ENCODE data around the gene ZNF689. TPM values are rescaled to one million over a fixed set of nuclear protein-coding genes. Genes with fewer than 3 reads are reported as not detected.

Gene ZNF689
- total RNA-seq, 2 donors from 2014 or later: 12.8 to 17.7 TPM

DNA sequence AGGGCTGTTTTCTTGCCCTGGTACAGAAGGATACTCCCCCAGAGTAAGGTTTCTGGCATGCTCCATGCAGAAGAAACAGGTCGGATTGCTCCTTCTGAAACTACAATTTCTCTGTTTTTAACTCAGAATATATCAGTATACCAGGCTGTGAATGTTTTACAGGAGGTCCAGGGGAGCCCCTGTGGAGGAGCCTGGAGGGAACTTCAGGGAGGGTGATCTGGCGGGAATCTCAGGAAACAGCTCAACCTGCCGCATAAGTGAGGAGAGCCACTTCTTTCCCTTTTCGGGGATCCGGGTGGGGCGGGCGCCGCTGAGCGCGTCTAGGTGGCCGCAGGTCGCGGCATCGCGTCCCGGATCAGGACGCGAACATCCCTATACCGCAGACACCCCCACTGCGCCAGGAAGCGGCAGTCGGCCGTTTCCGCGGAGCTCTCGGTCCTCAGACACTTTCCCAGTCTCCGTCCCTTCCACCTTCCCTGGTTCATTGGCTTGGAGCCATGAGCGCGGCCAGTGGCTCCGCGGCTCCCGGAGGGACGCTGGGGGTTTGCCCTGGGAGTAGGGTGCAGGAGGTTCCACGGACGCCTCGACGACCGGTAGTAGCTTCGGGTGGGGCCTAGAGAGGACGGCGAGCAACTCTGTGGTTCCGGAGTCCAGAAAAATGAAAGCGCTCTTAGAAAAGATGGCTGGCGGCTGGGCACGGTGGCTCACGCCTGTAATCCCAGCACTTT is 48.9 kb downstream of the ZNF689 start:
- Mint-ChIP-seq H3K27me3 (ENCODE audit: low read depth) (no peaks in the 10 kb centered on the region), H3K36me3 (ENCODE audit: insufficient read depth in 2 of 2) (peaks cover 0 to 5% of the 10 kb centered on the region in 2 donors), H3K4me3 (peak overlapping the region; percentile 90), H3K9me3 (no peaks in the 10 kb centered on the region), H3K4me1 (ENCODE audit: low read depth) (peaks cover 46% of the 10 kb centered on the region), H3K27ac (peak overlapping the region; percentile 40)
- DNase-seq (no peak), ATAC-seq (replicated peaks in 1 of 2) (no peak)

DNA sequence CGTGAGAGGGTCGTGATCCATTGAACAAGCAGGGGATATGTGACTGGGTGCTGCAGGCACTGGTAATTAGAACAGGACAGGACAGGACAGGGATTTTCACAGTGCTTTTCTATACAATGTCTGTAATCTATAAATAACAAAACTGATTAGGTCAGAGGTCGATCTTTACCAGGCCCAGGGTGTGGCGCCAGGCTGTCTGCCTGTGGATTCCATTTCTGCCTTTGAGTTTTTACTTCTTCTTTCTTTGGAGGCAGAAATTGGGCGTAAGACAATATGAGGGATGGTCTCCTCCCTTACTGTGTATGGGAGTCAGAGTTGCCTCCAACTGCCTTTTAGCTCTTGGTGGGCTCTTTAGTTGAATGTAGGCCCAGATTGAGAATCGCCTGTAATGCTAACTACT is 50.5 kb downstream of the ZNF689 start:
- Mint-ChIP-seq H3K4me3 (peak overlapping the region; percentile 35 to 51), H3K4me1 (ENCODE audit: low read depth) (peaks cover 49% of the 10 kb centered on the region), H3K36me3 (ENCODE audit: insufficient read depth in 2 of 2) (peaks cover 0 to 5% of the 10 kb centered on the region in 2 donors), H3K27me3 (ENCODE audit: low read depth) (no peaks in the 10 kb centered on the region), H3K9me3 (no peaks in the 10 kb centered on the region), H3K27ac (no peak overlapping the region)
- DNase-seq (no peak), ATAC-seq (replicated peaks in 1 of 2) (no peak)

DNA sequence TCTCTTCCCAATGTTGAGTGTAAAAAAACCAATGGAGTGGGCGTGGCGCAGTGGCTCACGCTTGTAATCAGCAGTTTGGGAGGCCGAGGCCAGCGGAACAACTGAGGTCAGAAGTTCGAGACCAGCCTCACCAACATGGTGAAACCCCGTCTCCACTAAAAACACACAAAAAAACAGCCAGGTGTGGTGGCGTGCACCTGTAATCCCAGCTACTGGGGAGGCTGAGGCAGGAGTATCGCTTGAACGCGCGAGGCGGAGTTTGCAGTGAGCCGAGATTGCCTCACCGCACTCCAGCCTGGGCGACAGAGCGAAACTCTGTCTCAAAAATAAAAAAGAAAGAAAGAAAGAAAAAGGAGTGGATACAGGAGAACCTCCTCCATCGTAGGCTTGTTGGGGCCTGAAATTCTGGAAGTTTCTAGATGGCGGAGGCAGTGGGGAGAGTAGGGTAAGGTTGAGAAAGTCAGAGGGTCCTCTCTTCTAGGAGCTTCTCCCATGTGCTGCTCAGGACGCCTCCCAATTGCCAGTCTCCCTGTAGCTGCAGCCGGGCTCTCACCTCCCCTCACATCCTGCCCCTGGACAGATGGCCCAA is 51.3 kb downstream of the ZNF689 start:
- no peak for DNase-seq
- ATAC-seq (replicated peaks in 1 of 2): no peak
- no peaks in the 10 kb centered on the region for H3K27me3 Mint-ChIP-seq (ENCODE audit: low read depth)
- H3K36me3 Mint-ChIP-seq (ENCODE audit: insufficient read depth in 2 of 2): peaks cover 0 to 10% of the 10 kb centered on the region in 2 donors
- H3K4me3 Mint-ChIP-seq: peak overlapping the region; percentile 90 to 94
- peaks cover 57% of the 10 kb centered on the region for H3K4me1 Mint-ChIP-seq (ENCODE audit: low read depth)
- peak overlapping the region; percentile 85 for H3K27ac Mint-ChIP-seq
- no peaks in the 10 kb centered on the region for H3K9me3 Mint-ChIP-seq

DNA sequence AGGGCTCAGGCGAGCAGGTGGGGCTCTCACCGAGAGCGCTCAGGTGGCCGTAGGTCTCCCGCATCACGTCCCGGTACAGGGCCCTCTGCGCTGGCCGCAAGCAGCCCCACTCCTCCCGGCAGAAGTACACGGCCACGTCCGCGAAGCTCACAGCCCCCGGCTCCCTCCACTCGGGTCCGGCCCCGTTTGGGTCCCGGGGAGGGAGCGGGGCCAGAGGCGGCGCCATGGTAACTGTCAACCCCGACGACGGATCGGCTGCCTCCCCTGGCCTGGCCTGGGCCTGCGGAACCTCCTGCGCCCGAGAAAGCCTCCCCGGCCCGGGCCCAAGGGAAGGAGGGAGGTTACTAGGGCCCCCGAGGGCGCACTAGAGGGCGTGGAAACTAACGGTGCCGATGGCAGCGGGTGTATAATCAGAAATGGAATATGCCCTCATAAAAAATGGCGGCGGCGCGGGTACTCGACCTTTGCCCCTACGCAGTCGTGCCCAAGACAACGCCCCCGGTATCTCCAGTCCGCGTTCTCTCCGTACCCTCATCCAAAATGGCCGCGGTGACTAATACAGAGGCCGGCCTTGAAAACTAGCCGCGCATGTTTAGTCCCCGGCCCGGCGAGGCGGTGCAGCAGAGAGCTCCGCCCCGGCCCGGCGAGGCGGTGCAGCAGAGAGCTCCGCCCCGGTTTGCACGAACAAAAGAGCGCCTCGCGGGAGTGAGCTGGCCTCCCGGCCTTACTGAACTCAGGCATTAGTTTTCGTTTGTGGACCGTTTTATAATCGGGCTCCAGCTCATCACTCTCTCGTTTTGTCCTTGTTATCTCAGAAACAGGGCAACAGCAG is 52.0 kb downstream of the ZNF689 start, which contains the start of gene ZNF764:
Gene ZNF764, minus strand, starts transcription at position 418 of the 832 bp plus-strand sequence. Its CDS starts 192 bp downstream, at position 226.
- Mint-ChIP-seq H3K4me1 (ENCODE audit: low read depth) (peaks cover 64% of the 10 kb centered on the region), H3K9me3 (no peaks in the 10 kb centered on the region), H3K27ac (peak within 1 kb of the TSS; percentile 93), H3K36me3 (ENCODE audit: insufficient read depth in 2 of 2) (peaks cover 0 to 10% of the 10 kb centered on the region in 2 donors), H3K4me3 (peak within 1 kb of the TSS; percentile 90 to 94), H3K27me3 (ENCODE audit: low read depth) (no peaks in the 10 kb centered on the region)
- ATAC-seq (replicated peaks in 1 of 2) (peak; percentile 95), DNase-seq (peak; percentile 97 to 98)

DNA sequence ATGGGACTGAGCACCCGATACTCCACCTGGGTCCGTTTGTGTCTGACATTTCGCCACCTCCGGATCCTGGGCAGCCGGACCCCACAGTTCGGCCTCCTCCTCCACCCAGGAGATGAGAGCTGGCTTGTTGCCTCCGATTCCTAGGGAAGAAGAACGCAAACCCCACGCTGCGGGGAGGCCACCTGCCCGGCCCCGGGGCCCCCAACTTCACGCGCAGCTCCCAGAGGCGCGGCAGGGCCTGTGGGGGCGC is 52.6 kb downstream of the ZNF689 start:
- Mint-ChIP-seq H3K27me3 (ENCODE audit: low read depth) (no peaks in the 10 kb centered on the region), H3K4me1 (ENCODE audit: low read depth) (peaks cover 69% of the 10 kb centered on the region), H3K27ac (peak overlapping the region; percentile 93), H3K9me3 (no peaks in the 10 kb centered on the region), H3K4me3 (peak overlapping the region; percentile 90 to 94), H3K36me3 (ENCODE audit: insufficient read depth in 2 of 2) (peaks cover 0 to 10% of the 10 kb centered on the region in 2 donors)
- DNase-seq: no peak
- ATAC-seq (replicated peaks in 1 of 2): no peak

DNA sequence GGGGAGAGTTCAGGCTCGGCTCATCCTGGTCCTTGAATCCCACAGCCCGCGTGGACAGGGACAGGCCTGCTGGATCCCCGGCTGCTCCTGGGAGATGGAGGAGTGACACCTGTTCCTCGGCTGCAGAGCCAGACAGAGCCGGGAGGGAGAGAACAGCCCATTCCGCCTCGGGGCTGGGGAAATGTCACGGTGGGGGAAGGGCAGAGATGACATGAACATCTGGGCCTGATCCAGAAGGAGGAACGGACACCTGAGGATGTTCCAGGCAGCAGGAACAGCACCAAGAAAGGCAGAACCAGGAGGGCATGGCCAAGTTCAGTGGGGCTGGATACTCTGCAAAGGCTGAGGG is 54.1 kb downstream of the ZNF689 start:
- Mint-ChIP-seq H3K36me3 (ENCODE audit: insufficient read depth in 2 of 2) (peaks cover 3 to 10% of the 10 kb centered on the region in 2 donors), H3K27ac (peak overlapping the region; percentile 68), H3K4me1 (ENCODE audit: low read depth) (peaks cover 77% of the 10 kb centered on the region), H3K9me3 (no peaks in the 10 kb centered on the region), H3K4me3 (peak overlapping the region; percentile 77 to 94), H3K27me3 (ENCODE audit: low read depth) (no peaks in the 10 kb centered on the region)
- ATAC-seq (replicated peaks in 1 of 2) (no peak), DNase-seq (no peak)

DNA sequence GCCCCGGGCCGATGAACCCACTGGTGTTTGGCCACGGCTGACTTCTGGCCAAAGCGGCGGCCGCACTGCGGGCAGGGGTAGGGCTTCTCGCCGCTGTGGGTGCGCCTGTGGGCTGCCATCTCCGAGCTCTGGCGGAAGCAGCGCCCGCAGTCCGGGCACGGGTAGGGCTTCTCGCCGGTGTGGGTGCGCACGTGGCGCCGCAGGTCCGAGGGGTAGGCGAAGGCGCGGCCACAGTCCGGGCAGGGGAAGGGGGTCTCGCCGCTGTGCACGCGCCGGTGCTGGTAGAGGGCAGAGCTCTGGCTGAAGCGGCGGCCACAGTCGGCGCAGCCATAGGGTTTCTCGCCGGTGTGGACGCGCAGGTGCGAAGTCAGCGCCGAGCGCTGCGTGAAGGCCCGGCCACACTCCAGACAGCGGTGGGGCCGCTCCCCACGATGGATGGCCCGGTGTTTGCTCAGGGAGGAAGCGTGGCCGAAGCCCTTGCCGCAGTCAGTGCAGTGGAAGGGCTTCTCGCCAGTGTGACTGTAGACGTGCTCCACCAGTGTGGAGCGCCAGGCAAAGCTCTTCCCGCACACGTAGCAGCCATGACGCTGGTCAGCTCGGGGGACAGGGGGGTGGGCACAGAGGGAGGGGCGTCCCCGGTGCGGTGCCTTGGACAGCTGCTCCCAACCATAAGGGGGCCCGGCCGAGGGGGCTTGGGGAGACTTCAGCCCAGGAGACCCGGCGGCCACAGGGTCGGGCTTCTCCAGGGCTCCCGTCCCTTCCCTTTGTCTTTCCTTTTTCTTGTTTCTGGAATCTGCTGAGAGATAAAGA is 54.7 kb downstream of the ZNF689 start:
- no peak for DNase-seq
- no peaks in the 10 kb centered on the region for H3K9me3 Mint-ChIP-seq
- no peaks in the 10 kb centered on the region for H3K27me3 Mint-ChIP-seq (ENCODE audit: low read depth)
- peak overlapping the region; percentile 77 to 94 for H3K4me3 Mint-ChIP-seq
- peak overlapping the region; percentile 68 for H3K27ac Mint-ChIP-seq
- no peak for ATAC-seq (replicated peaks in 1 of 2)
- peaks cover 76% of the 10 kb centered on the region for H3K4me1 Mint-ChIP-seq (ENCODE audit: low read depth)
- H3K36me3 Mint-ChIP-seq (ENCODE audit: insufficient read depth in 2 of 2): peaks cover 3 to 10% of the 10 kb centered on the region in 2 donors

DNA sequence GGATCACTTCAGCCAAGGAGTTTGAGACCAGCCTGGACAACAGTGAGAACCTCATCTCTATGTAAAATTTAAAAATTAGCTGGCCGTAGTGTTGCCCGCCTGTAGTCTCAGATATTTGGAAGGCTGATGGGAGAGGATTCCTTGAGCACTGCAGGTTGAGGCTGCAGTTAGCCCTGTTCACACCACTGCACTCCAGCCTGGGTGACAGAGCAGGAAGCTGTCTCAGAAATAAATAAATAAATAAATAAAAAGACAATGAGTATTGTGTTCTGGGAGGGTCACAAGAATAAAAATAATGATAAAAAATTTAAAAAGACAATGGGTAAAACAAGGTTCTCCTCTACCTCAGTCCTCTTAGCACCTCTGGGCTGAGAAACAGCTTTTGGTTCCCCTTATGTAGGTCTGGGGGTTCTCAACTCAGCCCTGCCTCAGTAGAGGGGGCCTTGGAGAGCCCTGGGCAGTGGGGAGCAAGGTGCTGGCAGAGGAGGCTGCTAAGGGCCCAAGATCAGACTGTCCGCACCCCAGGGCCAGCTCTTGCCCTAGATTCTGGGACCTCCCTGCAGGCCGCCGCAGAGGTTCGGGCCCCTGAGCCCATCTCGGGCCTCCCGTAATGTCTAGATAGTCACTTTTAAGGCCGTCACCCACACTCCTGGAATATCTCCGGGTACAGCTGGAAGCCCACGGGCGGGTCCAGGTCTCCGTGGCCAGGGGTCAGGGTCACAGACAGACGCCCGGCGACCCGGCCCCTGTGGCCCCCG is 55.5 kb downstream of the ZNF689 start:
- no peak for ATAC-seq (replicated peaks in 1 of 2)
- H3K36me3 Mint-ChIP-seq (ENCODE audit: insufficient read depth in 2 of 2): peaks cover 3 to 10% of the 10 kb centered on the region in 2 donors
- no peak overlapping the region for H3K4me3 Mint-ChIP-seq
- no peaks in the 10 kb centered on the region for H3K27me3 Mint-ChIP-seq (ENCODE audit: low read depth)
- H3K27ac Mint-ChIP-seq: no peak overlapping the region
- peaks cover 69% of the 10 kb centered on the region for H3K4me1 Mint-ChIP-seq (ENCODE audit: low read depth)
- no peaks in the 10 kb centered on the region for H3K9me3 Mint-ChIP-seq
- no peak for DNase-seq

DNA sequence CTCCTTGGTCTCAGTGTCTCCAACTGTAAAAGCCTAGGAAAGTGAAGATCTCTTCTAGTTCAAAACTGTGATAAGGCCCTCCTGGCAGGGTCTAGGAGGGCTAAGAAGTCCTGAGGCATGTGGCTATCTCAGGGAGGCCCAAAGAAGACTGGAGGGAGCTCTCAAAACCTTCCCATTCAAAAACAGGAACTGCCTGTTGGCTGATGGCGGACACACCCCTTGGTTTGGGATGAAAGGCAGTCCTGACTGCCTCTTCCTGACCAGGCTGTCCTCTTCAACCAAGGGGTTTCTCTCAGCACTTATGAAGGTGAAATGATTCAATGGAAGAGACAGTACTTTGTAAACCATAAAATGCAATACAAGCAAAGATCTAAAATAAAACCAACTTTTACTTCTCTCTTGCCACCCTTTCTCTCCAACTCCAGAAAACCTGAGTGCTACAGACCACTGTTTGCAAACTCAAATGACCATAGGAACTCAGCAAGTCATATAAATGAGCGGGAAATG is 56.7 kb downstream of the ZNF689 start:
- Mint-ChIP-seq H3K4me3 (peak overlapping the region in 1 of 2 donors; percentile 6), H3K36me3 (ENCODE audit: insufficient read depth in 2 of 2) (peaks cover 3 to 7% of the 10 kb centered on the region in 2 donors), H3K27ac (peak overlapping the region; percentile 57), H3K4me1 (ENCODE audit: low read depth) (peaks cover 61% of the 10 kb centered on the region), H3K27me3 (ENCODE audit: low read depth) (no peaks in the 10 kb centered on the region), H3K9me3 (no peaks in the 10 kb centered on the region)
- ATAC-seq (replicated peaks in 1 of 2) (no peak), DNase-seq (no peak)

DNA sequence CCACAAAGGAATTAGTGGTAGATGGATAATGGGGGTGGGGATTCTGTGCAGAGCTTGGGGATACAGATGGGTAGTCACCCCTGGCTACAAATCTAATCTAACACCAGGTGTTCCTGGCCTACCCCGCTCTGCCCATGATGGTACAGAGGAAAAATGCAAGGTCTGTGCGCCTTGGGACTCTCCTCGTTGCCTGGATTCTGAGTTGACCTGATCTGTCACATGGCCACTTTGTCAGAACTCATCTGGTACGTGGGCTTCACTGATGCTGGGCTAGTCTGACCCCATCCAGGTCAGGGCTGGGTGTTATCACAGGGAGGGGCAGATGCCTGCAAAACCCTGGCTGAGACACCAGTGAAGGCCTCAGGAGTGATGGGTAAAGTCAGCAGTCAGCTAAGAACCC is 57.2 kb downstream of the ZNF689 start:
- Mint-ChIP-seq H3K9me3 (no peaks in the 10 kb centered on the region), H3K4me1 (ENCODE audit: low read depth) (peaks cover 60% of the 10 kb centered on the region), H3K4me3 (peak overlapping the region in 1 of 2 donors; percentile 62), H3K36me3 (ENCODE audit: insufficient read depth in 2 of 2) (peaks cover 3 to 7% of the 10 kb centered on the region in 2 donors), H3K27ac (peak overlapping the region; percentile 88), H3K27me3 (ENCODE audit: low read depth) (no peaks in the 10 kb centered on the region)
- ATAC-seq (replicated peaks in 1 of 2) (no peak), DNase-seq (no peak)
